Measurements from ENCODE around the gene SLC9C2. TPM values are rescaled to one million over a fixed set of nuclear protein-coding genes. Genes with fewer than 3 reads are reported as not detected.
A peak's percentile ranks its signal among the peaks of the same experiment; 100 is the strongest.
"Not testable (repeated sequence)": the region's sequence is repeated elsewhere in the genome, so short reads cannot be mapped to it uniquely, and the experiment has no call there.

Gene SLC9C2
- total RNA-seq, 2 experiments from 2014 or later: not detected

- H3K4me3 Mint-ChIP-seq: peak overlapping the region; percentile 93
- H3K9me3 Mint-ChIP-seq: peaks cover 2% of the 10 kb centered on the region
- peak overlapping the region; percentile 82 for H3K27ac Mint-ChIP-seq
- peak in 2 of 14 experiments; percentile 7 to 22 for DNase-seq
- POLR2A ChIA-PET: interaction anchor here (0.5 to 3.9 kb wide), 9 partner anchors 9 to 1524 kb away, joined by 3 to 36 read pairs (median 6); partner anchors contain the start of genes CACYBP, KLHL20, RC3H1 and SUCO
- no peaks in the 10 kb centered on the region for H3K27me3 ChIP-seq (ENCODE audit: control insufficient read depth in 1 of 2, insufficient read depth in 2 of 2, low read length in 2 of 2)
- TF ChIP-seq CTCF (IDR thresholded peaks at IDR 0.05): no peak
- H3K27ac ChIP-seq (ENCODE audit: low read depth in 1 of 2, low read length in 2 of 2): peak overlapping the region in 1 of 2 donors; percentile 89
- peaks cover 69% of the 10 kb centered on the region for H3K4me1 Mint-ChIP-seq (ENCODE audit: low read depth)
- peak overlapping the region; percentile 84 for H3K4me3 ChIP-seq (ENCODE audit: low read length)
- intact Hi-C loops (cut with DNase I, micrococcal nuclease): loop anchor here (1.0 to 5.0 kb wide), 6 partner anchors 44 to 943 kb away; partner anchors contain the start of genes GAS5 (in 1 of the 2), SUCO (in 1 of the 2) and ZBTB37 (in 1 of the 2)
- peaks cover 50% of the 10 kb centered on the region for H3K36me3 Mint-ChIP-seq (ENCODE audit: low read depth)
- no peaks in the 10 kb centered on the region for H3K36me3 ChIP-seq (ENCODE audit: insufficient read depth, low read length)
- CTCF ChIA-PET: interaction anchor here (2.9 kb wide), 1 partner anchor 45 kb away, joined by 14 read pairs; no protein-coding TSS in a partner anchor
- peaks cover 32% of the 10 kb centered on the region for H3K4me1 ChIP-seq (ENCODE audit: insufficient read depth, low read length)
- peaks cover 4 to 5% of the 10 kb centered on the region in 2 experiments for H3K9me3 ChIP-seq (ENCODE audit: control insufficient read depth in 1 of 2, insufficient read depth in 1 of 2, low read length in 2 of 2)
- no peaks in the 10 kb centered on the region for H3K27me3 Mint-ChIP-seq
- no peak for ATAC-seq (ENCODE audit: poor library complexity)
Observed at GRCh38 chr1:173475564-173476196, 127.2 kb downstream of the SLC9C2 start.

GRCh38 chr1:173474780-173475421 is 128.0 kb downstream of the SLC9C2 start:
- peak overlapping the region; percentile 82 for H3K27ac Mint-ChIP-seq

GRCh38 chr1:173474097-173474779 is 128.6 kb downstream of the SLC9C2 start:
- Histone ChIP-seq H3K4me1 (ENCODE audit: insufficient read depth, low read length) (peaks cover 32% of the 10 kb centered on the region), H3K27ac (ENCODE audit: low read depth in 1 of 2, low read length in 2 of 2) (no peak overlapping the region), H3K27me3 (ENCODE audit: control insufficient read depth in 1 of 2, insufficient read depth in 2 of 2, low read length in 2 of 2) (no peaks in the 10 kb centered on the region), H3K36me3 (ENCODE audit: insufficient read depth, low read length) (no peaks in the 10 kb centered on the region), H3K9me3 (ENCODE audit: control insufficient read depth in 1 of 2, insufficient read depth in 1 of 2, low read length in 2 of 2) (peaks cover 7 to 8% of the 10 kb centered on the region in 2 experiments), H3K4me3 (ENCODE audit: low read length) (no peak overlapping the region)
- no peak for ATAC-seq (ENCODE audit: poor library complexity)
- Mint-ChIP-seq H3K27me3 (no peaks in the 10 kb centered on the region), H3K27ac (no peak overlapping the region), H3K4me1 (ENCODE audit: low read depth) (peaks cover 59% of the 10 kb centered on the region), H3K4me3 (no peak overlapping the region), H3K36me3 (ENCODE audit: low read depth) (peaks cover 50% of the 10 kb centered on the region), H3K9me3 (peaks cover 8% of the 10 kb centered on the region)
- no peak for TF ChIP-seq CTCF (IDR thresholded peaks at IDR 0.05)
- intact Hi-C loops (cut with DNase I, micrococcal nuclease): loop anchor here in 1 of 2 experiments (2.0 kb wide), 1 partner anchor 551 kb away; no protein-coding TSS in a partner anchor
- ChIA-PET POLR2A (no interaction called here), CTCF (interaction anchor here (1.0 kb wide), 1 partner anchor 45 kb away, joined by 3 read pairs; no protein-coding TSS in a partner anchor)
- no peak for DNase-seq

More at GRCh38 chr1:173474780-173475421, 128.0 kb downstream of the SLC9C2 start:
- POLR2A ChIA-PET: interaction anchor here (0.6 to 3.9 kb wide), 3 partner anchors 45 to 316 kb away, joined by 3 to 36 read pairs (median 5); partner anchors contain the start of gene KLHL20
- H3K36me3 Mint-ChIP-seq (ENCODE audit: low read depth): peaks cover 50% of the 10 kb centered on the region
- H3K27me3 ChIP-seq (ENCODE audit: control insufficient read depth in 1 of 2, insufficient read depth in 2 of 2, low read length in 2 of 2); H3K36me3 ChIP-seq (ENCODE audit: insufficient read depth, low read length); H3K27ac ChIP-seq (ENCODE audit: low read depth in 1 of 2, low read length in 2 of 2); H3K4me3 ChIP-seq (ENCODE audit: low read length); H3K27me3 Mint-ChIP-seq; DNase-seq; H3K9me3 ChIP-seq (ENCODE audit: control insufficient read depth in 1 of 2, insufficient read depth in 1 of 2, low read length in 2 of 2); H3K9me3 Mint-ChIP-seq; CTCF ChIA-PET; ATAC-seq (ENCODE audit: poor library complexity): not testable (repeated sequence)
- peak overlapping the region; percentile 76 for H3K4me3 Mint-ChIP-seq
- H3K4me1 Mint-ChIP-seq (ENCODE audit: low read depth): peaks cover 66% of the 10 kb centered on the region
- intact Hi-C loops (cut with DNase I, micrococcal nuclease): loop anchor here in 1 of 2 experiments (2.0 to 5.0 kb wide), 5 partner anchors 392 to 943 kb away; partner anchors contain the start of genes GAS5, SUCO and ZBTB37
- H3K4me1 ChIP-seq (ENCODE audit: insufficient read depth, low read length): peaks cover 32% of the 10 kb centered on the region
